MM.1S (cell line): Measurements from ENCODE around the gene IL22RA1.

Experiments used
- DNase-seq: peaks from one replicate; pipeline ENCODE4 v3.0.0-alpha.2; 2015
- H2AFZ ChIP-seq: fragments of 300-600 bp; sonication (generic); 2 replicates; pipeline ENCODE4 v1.6.0; 2016; ENCODE audit warnings: antibody characterized with exemption, low read length
- H3F3A ChIP-seq: fragments of 300-600 bp; sonication (generic); 2 replicates; pipeline ENCODE4 v1.6.1; 2016; ENCODE audit warnings: mild to moderate bottlenecking, antibody characterized with exemption, low read length, moderate library complexity, mixed read lengths; ENCODE audit not compliant: insufficient read depth
- H3K27ac ChIP-seq: fragments of 300-600 bp; sonication (generic); 2 replicates; pipeline ENCODE4 v1.5.1; 2016; ENCODE audit warnings: mild to moderate bottlenecking, low read length
- H3K27me3 ChIP-seq: fragments of 300-600 bp; sonication (generic); replicated peaks from 2 replicates; pipeline ENCODE4 v1.6.0; 2016; ENCODE audit warnings: low read length; ENCODE audit not compliant: insufficient read depth
- H3K36me3 ChIP-seq: fragments of 300-600 bp; sonication (generic); replicated peaks from 2 replicates; pipeline ENCODE4 v1.6.1; 2016; ENCODE audit warnings: mild to moderate bottlenecking, low read length, mixed read lengths; ENCODE audit not compliant: insufficient read depth
- H3K4me1 ChIP-seq: fragments of 300-600 bp; sonication (generic); 2 replicates; pipeline ENCODE4 v1.6.1; 2016; ENCODE audit warnings: low read length, mixed read lengths
- H3K4me2 ChIP-seq: fragments of 300-600 bp; sonication (generic); 2 replicates; pipeline ENCODE4 v1.6.0; 2016; ENCODE audit warnings: low read depth, low read length
- H3K4me3 ChIP-seq: fragments of 300-600 bp; sonication (generic); 2 replicates; pipeline ENCODE4 v1.5.1; 2016; ENCODE audit warnings: low read length, mixed read lengths
- H3K79me2 ChIP-seq: fragments of 300-600 bp; sonication (generic); 2 replicates; pipeline ENCODE4 v1.6.1; 2016; ENCODE audit warnings: mixed run types, low read length, mixed read lengths
- H3K9ac ChIP-seq: fragments of 300-600 bp; sonication (generic); 2 replicates; pipeline ENCODE4 v1.6.1; 2016; ENCODE audit warnings: low read length, mixed read lengths
- H3K9me2 ChIP-seq: fragments of 300-600 bp; sonication (generic); replicated peaks from 2 replicates; pipeline ENCODE4 v1.6.1; 2016; ENCODE audit warnings: mild to moderate bottlenecking, low read length, mixed read lengths; ENCODE audit not compliant: insufficient read depth
- H3K9me3 ChIP-seq: fragments of 300-600 bp; sonication (generic); replicated peaks from 2 replicates; pipeline ENCODE4 v1.6.1; 2016; ENCODE audit warnings: mild to moderate bottlenecking, low read length, mixed read lengths; ENCODE audit not compliant: insufficient read depth
- H4K20me1 ChIP-seq: fragments of 300-600 bp; sonication (generic); 2 replicates; pipeline ENCODE4 v1.6.1; 2016; ENCODE audit warnings: mild to moderate bottlenecking, low read length, moderate library complexity, mixed read lengths; ENCODE audit not compliant: insufficient read depth
- EZH2 ChIP-seq: fragments of 300-600 bp; sonication (generic); optimal IDR thresholded peaks from 2 replicates; pipeline ENCODE3; 2017; ENCODE audit warnings: low read depth, mild to moderate bottlenecking, antibody characterized with exemption, low read length, mixed read lengths
- EZH2phosphoT487 ChIP-seq: fragments of 300-600 bp; sonication (generic); IDR thresholded peaks from 2 replicates; pipeline ENCODE4 v1.6.1; 2018; ENCODE audit warnings: antibody characterized with exemption, low read length
- TF ChIP-seq, protein P1 (sequence below): fragments of 300-600 bp; sonication (generic); IDR thresholded peaks from 2 replicates; pipeline ENCODE4 v1.5.1; 2016; ENCODE audit warnings: antibody characterized with exemption, low read length, mixed read lengths

Gene IL22RA1

GRCh38 chr1:24147816-24148215 lies 4.9 kb upstream of the IL22RA1 start:
- Histone ChIP-seq H3K9ac (no peak overlapping the region), H3K4me1 (peaks cover 4% of the 10 kb centered on the region; the same call in 1 of the 2 replicates), H3K79me2 (no peaks in the 10 kb centered on the region), H3K27ac (no peak overlapping the region), H3K9me3 (no peaks in the 10 kb centered on the region), H3K4me2 (no peak overlapping the region), H4K20me1 (no peaks in the 10 kb centered on the region), H3K27me3 (no peaks in the 10 kb centered on the region), H3K4me3 (no peak overlapping the region), H2AFZ (no peak overlapping the region), H3K36me3 (no peaks in the 10 kb centered on the region), H3K9me2 (no peaks in the 10 kb centered on the region), H3F3A (peaks cover 14% of the 10 kb centered on the region)
- TF ChIP-seq EZH2 (no peak), EZH2phosphoT487 (no peak)
- TF ChIP-seq, protein P1, sequence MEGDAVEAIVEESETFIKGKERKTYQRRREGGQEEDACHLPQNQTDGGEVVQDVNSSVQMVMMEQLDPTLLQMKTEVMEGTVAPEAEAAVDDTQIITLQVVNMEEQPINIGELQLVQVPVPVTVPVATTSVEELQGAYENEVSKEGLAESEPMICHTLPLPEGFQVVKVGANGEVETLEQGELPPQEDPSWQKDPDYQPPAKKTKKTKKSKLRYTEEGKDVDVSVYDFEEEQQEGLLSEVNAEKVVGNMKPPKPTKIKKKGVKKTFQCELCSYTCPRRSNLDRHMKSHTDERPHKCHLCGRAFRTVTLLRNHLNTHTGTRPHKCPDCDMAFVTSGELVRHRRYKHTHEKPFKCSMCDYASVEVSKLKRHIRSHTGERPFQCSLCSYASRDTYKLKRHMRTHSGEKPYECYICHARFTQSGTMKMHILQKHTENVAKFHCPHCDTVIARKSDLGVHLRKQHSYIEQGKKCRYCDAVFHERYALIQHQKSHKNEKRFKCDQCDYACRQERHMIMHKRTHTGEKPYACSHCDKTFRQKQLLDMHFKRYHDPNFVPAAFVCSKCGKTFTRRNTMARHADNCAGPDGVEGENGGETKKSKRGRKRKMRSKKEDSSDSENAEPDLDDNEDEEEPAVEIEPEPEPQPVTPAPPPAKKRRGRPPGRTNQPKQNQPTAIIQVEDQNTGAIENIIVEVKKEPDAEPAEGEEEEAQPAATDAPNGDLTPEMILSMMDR, result no peak
- no peak for DNase-seq

GRCh38 chr1:24147194-24147593 lies 4.3 kb upstream of the IL22RA1 start:
- peaks cover 3% of the 10 kb centered on the region for H3K79me2 ChIP-seq
- H4K20me1 ChIP-seq, result no peaks in the 10 kb centered on the region
- H3K36me3 ChIP-seq, result no peaks in the 10 kb centered on the region
- peaks cover 7% of the 10 kb centered on the region; the same call in 1 of the 2 replicates for H3K4me1 ChIP-seq
- H3F3A ChIP-seq, result peaks cover 14% of the 10 kb centered on the region
- no peaks in the 10 kb centered on the region for H3K9me2 ChIP-seq
- no peak for TF ChIP-seq EZH2
- no peak for TF ChIP-seq EZH2phosphoT487
- TF ChIP-seq, protein P1, result no peak
- no peaks in the 10 kb centered on the region for H3K9me3 ChIP-seq
- H3K4me3 ChIP-seq, result no peak overlapping the region
- H3K27ac ChIP-seq, result no peak overlapping the region
- DNase-seq, result no peak
- no peak overlapping the region for H3K9ac ChIP-seq
- H3K27me3 ChIP-seq, result no peaks in the 10 kb centered on the region
- H2AFZ ChIP-seq, result no peak overlapping the region
- no peak overlapping the region for H3K4me2 ChIP-seq

DNA sequence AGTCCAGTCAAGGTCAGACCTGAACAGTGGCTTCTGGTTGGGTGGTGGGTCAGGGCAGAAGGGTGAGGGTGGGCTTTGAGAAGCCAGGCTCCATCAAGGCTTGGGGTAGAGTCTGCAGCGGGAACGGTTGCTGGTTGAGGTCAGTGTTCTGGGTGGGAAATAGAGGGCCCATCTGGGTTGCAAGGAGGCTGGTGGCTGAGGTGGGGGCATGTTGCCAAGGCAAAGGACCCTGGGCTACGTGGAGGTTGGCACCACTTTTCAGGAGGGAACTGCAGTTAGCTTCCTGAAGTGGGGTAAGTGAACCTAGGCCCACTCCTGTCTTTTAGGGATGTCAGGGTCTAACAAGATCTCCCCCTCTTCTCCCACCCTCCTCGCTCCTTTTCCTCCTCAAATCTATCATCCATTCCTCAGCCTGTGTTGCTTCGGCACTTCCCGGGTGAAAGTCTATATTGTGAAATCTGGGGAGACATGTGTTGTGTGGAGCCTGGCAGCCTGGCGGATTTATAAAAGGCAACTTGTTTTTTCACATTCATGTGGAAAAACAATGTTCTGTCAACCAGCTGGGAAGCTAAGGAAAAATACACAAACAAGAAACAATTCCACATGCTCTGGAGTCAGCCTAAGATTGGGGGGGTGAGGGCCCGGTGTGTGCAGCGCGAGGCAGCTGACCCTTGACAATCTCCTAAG lies 1.5 kb downstream of the IL22RA1 start:
- Histone ChIP-seq H3K79me2 (peaks cover 10% of the 10 kb centered on the region), H3K9me3 (no peaks in the 10 kb centered on the region), H3K9me2 (no peaks in the 10 kb centered on the region), H2AFZ (no peak overlapping the region), H3K27me3 (no peaks in the 10 kb centered on the region), H3K27ac (no peak overlapping the region), H3K4me1 (peaks cover 6% of the 10 kb centered on the region; the same call in 1 of the 2 replicates), H4K20me1 (no peaks in the 10 kb centered on the region), H3K4me3 (no peak overlapping the region), H3K4me2 (no peak overlapping the region), H3K9ac (no peak overlapping the region), H3F3A (no peaks in the 10 kb centered on the region), H3K36me3 (no peaks in the 10 kb centered on the region)
- TF ChIP-seq EZH2phosphoT487 (no peak), EZH2 (no peak)
- TF ChIP-seq, protein P1, result no peak
- no peak for DNase-seq
